GM12875 (cell line): Measurements from ENCODE around the gene DST.

Source experiments
- H3K4me3 ChIP-seq: one replicate; pipeline ENCODE4 v1.5.1; 2011; ENCODE audit warnings: low read depth, low read length, control low read depth
- CTCF ChIP-seq: IDR thresholded peaks from 2 replicates; pipeline ENCODE4 v1.5.1; 2011; ENCODE audit warnings: low read depth, mild to moderate bottlenecking, control low read depth, inconsistent platforms, low read length, moderate library complexity, borderline replicate concordance; ENCODE audit not compliant: insufficient read depth

Gene DST

GRCh38 chr6:56677559-56677958 is 34.9 kb upstream of the DST start:
- TF ChIP-seq CTCF: no peak
- H3K4me3 ChIP-seq: no peak overlapping the region

- H3K4me3 ChIP-seq: no peak overlapping the region
- no peak for TF ChIP-seq CTCF
Measured at GRCh38 chr6:56671651-56672461, 29.2 kb upstream of the DST start.

- TF ChIP-seq CTCF: no peak
- H3K4me3 ChIP-seq: no peak overlapping the region
Measured at GRCh38 chr6:56671160-56671559, 28.5 kb upstream of the DST start.

- TF ChIP-seq CTCF: no peak
- H3K4me3 ChIP-seq: no peak overlapping the region
Measured at GRCh38 chr6:56669041-56669440, 26.4 kb upstream of the DST start.

GRCh38 chr6:56668158-56668557 is 25.5 kb upstream of the DST start:
- no peak for TF ChIP-seq CTCF
- H3K4me3 ChIP-seq: no peak overlapping the region

GRCh38 chr6:56667336-56667735 is 24.6 kb upstream of the DST start:
- TF ChIP-seq CTCF: no peak
- no peak overlapping the region for H3K4me3 ChIP-seq

- H3K4me3 ChIP-seq: no peak overlapping the region
- TF ChIP-seq CTCF: no peak
Measured at GRCh38 chr6:56664029-56664428, 21.3 kb upstream of the DST start.
